ENCODE measurements around the gene INHBC.

INHBC gene

GRCh38 chr12:57454566-57455373 is 20.2 kb downstream of the INHBC start, which contains the start of gene INHBE:
TSS of gene INHBE (plus strand) at chr12:57455307. CDS start at chr12:57455537, 230 bp downstream.
- no peak for DNase-seq (ENCODE audit: low read depth in 2 of 2)

GRCh38 chr12:57455374-57456144 is 21.0 kb downstream of the INHBC start:
- DNase-seq (ENCODE audit: low read depth in 2 of 2), result no peak

- DNase-seq (ENCODE audit: low read depth in 2 of 2), result no peak
These were observed 21.6 kb downstream of the INHBC start for GRCh38 chr12:57456145-57456700.

GRCh38 chr12:57456737-57457490 is 22.3 kb downstream of the INHBC start:
- no peak for DNase-seq (ENCODE audit: low read depth in 2 of 2)

GRCh38 chr12:57458665-57459054 is 24.1 kb downstream of the INHBC start:
- no peak for DNase-seq (ENCODE audit: low read depth in 2 of 2)

GRCh38 chr12:57459055-57459749 is 24.6 kb downstream of the INHBC start:
- peak; percentile 94 to 95 for DNase-seq (ENCODE audit: low read depth in 2 of 2)

- DNase-seq (ENCODE audit: low read depth in 2 of 2), result no peak
These were observed 25.3 kb downstream of the INHBC start, which contains the start of gene GLI1 for GRCh38 chr12:57459750-57460467. TSS of gene GLI1 (plus strand) at chr12:57459785. CDS start at chr12:57463692, 3,907 bp downstream.

GRCh38 chr12:57460468-57460784 is 25.8 kb downstream of the INHBC start:
- no peak for DNase-seq (ENCODE audit: low read depth in 2 of 2)

GRCh38 chr12:57460841-57461275 is 26.3 kb downstream of the INHBC start:
- DNase-seq (ENCODE audit: low read depth in 2 of 2), result no peak

GRCh38 chr12:57461276-57461916 is 26.8 kb downstream of the INHBC start:
- DNase-seq (ENCODE audit: low read depth in 2 of 2), result no peak

GRCh38 chr12:57461917-57462250 is 27.3 kb downstream of the INHBC start:
- DNase-seq (ENCODE audit: low read depth in 2 of 2), result no peak

- peak; percentile 84 to 88 for DNase-seq (ENCODE audit: low read depth in 2 of 2)
These were observed 27.8 kb downstream of the INHBC start for GRCh38 chr12:57462251-57462911.

GRCh38 chr12:57462912-57463253 is 28.3 kb downstream of the INHBC start:
- DNase-seq (ENCODE audit: low read depth in 2 of 2), result no peak

GRCh38 chr12:57464569-57464968 is 30.0 kb downstream of the INHBC start:
- no peak for DNase-seq (ENCODE audit: low read depth in 2 of 2)

GRCh38 chr12:57465030-57465746 is 30.6 kb downstream of the INHBC start:
- no peak for DNase-seq (ENCODE audit: low read depth in 2 of 2)

GRCh38 chr12:57465747-57466505 is 31.3 kb downstream of the INHBC start:
- DNase-seq (ENCODE audit: low read depth in 2 of 2), result no peak

GRCh38 chr12:57467212-57467874 is 32.8 kb downstream of the INHBC start:
- DNase-seq (ENCODE audit: low read depth in 2 of 2), result no peak

GRCh38 chr12:57467915-57468314 is 33.3 kb downstream of the INHBC start:
- DNase-seq (ENCODE audit: low read depth in 2 of 2), result no peak

All from stimulated activated CD4-positive, alpha-beta T cell treated with anti-CD3 and anti-CD28 coated beads, Interleukin-4, amount 100 ng/mL, for 48 hours (primary cell).